ENCODE measurements around the gene STK39. TPM values are rescaled to one million over a fixed set of nuclear protein-coding genes. Genes with fewer than 3 reads are reported as not detected.

Gene STK39
- total RNA-seq, 1 experiment from 2014 or later, result 22.1 TPM

- WGBS (ENCODE audit: extremely low coverage, insufficient read length, low lambda C conversion rate), result no CpG with 5 or more reads among the region's 7 CpGs
- Histone ChIP-seq H2AFZ (ENCODE audit: low read length) (no peak overlapping the region), H3K4ac (ENCODE audit: low read depth, low read length) (no peak overlapping the region), H3K4me1 (ENCODE audit: insufficient read depth, low read length) (peaks cover 8% of the 10 kb centered on the region; the same call in 1 of the 2 replicates), H3K56ac (ENCODE audit: insufficient read length, low read depth, low read length) (no peak overlapping the region), H3K4me2 (ENCODE audit: insufficient read depth, insufficient read length, low read length) (no peak overlapping the region), H2BK20ac (ENCODE audit: low read depth, low read length, poor library complexity, severe bottlenecking) (no peak overlapping the region), H2BK15ac (ENCODE audit: low read depth, low read length) (no peak overlapping the region), H2BK12ac (ENCODE audit: insufficient read length, low read depth, low read length) (no peak overlapping the region), H3K9ac (ENCODE audit: extremely low read depth, insufficient read length, low read length) (no peak overlapping the region), H3K18ac (ENCODE audit: insufficient read length, low read depth, low read length) (no peak overlapping the region), H4K5ac (ENCODE audit: insufficient read length, low read depth, low read length) (no peak overlapping the region), H3K23me2 (ENCODE audit: insufficient read length, low read depth, low read length, poor library complexity, severe bottlenecking) (no peaks in the 10 kb centered on the region), H3K79me1 (ENCODE audit: insufficient read depth, low read depth, low read length, poor library complexity, severe bottlenecking) (no peaks in the 10 kb centered on the region), H4K8ac (replicated peaks; ENCODE audit: insufficient read length, low read depth, low read length) (no peak overlapping the region), H2AK5ac (ENCODE audit: insufficient read length, low read length) (no peak overlapping the region), H3K9me3 (ENCODE audit: control insufficient read depth, low read depth, low read length) (no peaks in the 10 kb centered on the region), H4K91ac (ENCODE audit: insufficient read length, low read depth, low read length) (no peak overlapping the region), H3K27ac (ENCODE audit: insufficient read length, low read depth, low read length) (no peak overlapping the region), H4K20me1 (ENCODE audit: control insufficient read depth, insufficient read depth, insufficient read length) (no peaks in the 10 kb centered on the region), H3K27me3 (ENCODE audit: insufficient read depth, low read length) (no peaks in the 10 kb centered on the region), H3T11ph (ENCODE audit: low read length) (no peak overlapping the region), H2BK120ac (ENCODE audit: low read depth, low read length, poor library complexity, severe bottlenecking) (no peak overlapping the region), H2BK5ac (ENCODE audit: insufficient read length, low read length) (no peak overlapping the region), H3K23ac (ENCODE audit: insufficient read length, low read depth, low read length) (no peak overlapping the region), H3K79me2 (ENCODE audit: insufficient read depth, low read length) (no peaks in the 10 kb centered on the region), H3K14ac (ENCODE audit: insufficient read depth, low read length) (no peak overlapping the region)
- no peak overlapping the region for H3K27ac Mint-ChIP-seq
- H3K27me3 Mint-ChIP-seq (ENCODE audit: low read depth), result no peaks in the 10 kb centered on the region; the same call in 1 of the 2 replicates
- peaks cover 41% of the 10 kb centered on the region in 2 experiments for H3K4me1 Mint-ChIP-seq
- DNase-seq, result no peak
- TF ChIP-seq CTCF (conservative IDR thresholded peaks at IDR 0.05), result no peak
- H3K9me3 Mint-ChIP-seq, result no peaks in the 10 kb centered on the region
- no peaks in the 10 kb centered on the region for H3K36me3 Mint-ChIP-seq (ENCODE audit: insufficient read depth in 1 of 3, low read depth in 3 of 3)
- H3K4me3 Mint-ChIP-seq, result no peak overlapping the region
Observed at GRCh38 chr2:168190590-168191336, 56.6 kb downstream of the STK39 start.
